Body of pancreas (tissue), 4 donors: ENCODE data around the gene MCAT. TPM values are rescaled to one million over a fixed set of nuclear protein-coding genes. Genes with fewer than 3 reads are reported as not detected.

Experiments used
- ATAC-seq: fragments of 150-250 bp; one replicate; pipeline ENCODE4 v1.9.1; 2016
- DNase-seq, 4 donors: peaks; one replicate each; pipeline ENCODE4 v3.0.0-alpha.2; 2019
- H3K27ac ChIP-seq, 4 donors: fragments of 200-600 bp; sonication (generic); 1 replicate in 3 of 4; 2 replicates in 1 of 4; pipeline versions ENCODE4 v1.5.1 to v1.6.1; 2016 to 2019; ENCODE audit warnings: mild to moderate bottlenecking in 1 of 4, mixed read lengths in 1 of 4, moderate library complexity in 1 of 4
- H3K27me3 ChIP-seq, 2 donors: fragments of 200-600 bp; sonication (generic); one replicate each; pipeline ENCODE4 v1.6.0; 2016; ENCODE audit warnings: mild to moderate bottlenecking in 1 of 2
- H3K36me3 ChIP-seq, 2 donors: fragments of 200-600 bp; sonication (generic); replicated peaks in 1 of 2; 2 replicates each; pipeline ENCODE4 v1.5.1; 2016; ENCODE audit warnings: low read depth in 2 of 2; ENCODE audit not compliant: insufficient read depth in 1 of 2
- H3K4me1 ChIP-seq: fragments of 200-600 bp; sonication (generic); one replicate; pipeline ENCODE4 v1.6.0; 2016
- H3K4me3 ChIP-seq, 2 donors: fragments of 200-600 bp; sonication (generic); 1 replicate in 1 of 2; 2 replicates in 1 of 2; pipeline ENCODE4 v1.5.1; 2016 to 2019
- H3K9me3 ChIP-seq, 3 donors: fragments of 200-600 bp; sonication (generic); 1 replicate in 2 of 3; 2 replicates in 1 of 3; pipeline ENCODE4 v1.5.1; 2016
- CTCF ChIP-seq, 7 experiments: fragments of 450-650 bp in 4 of 7; fragments of 200-600 bp in 3 of 7; sonication (generic) in 3 of 7; IDR thresholded peaks; one replicate each; pipeline ENCODE4 v1.5.1; 2016 to 2019; ENCODE audit warnings: antibody characterized with exemption in 7 of 7
- POLR2A ChIP-seq, 3 donors: fragments of 450-650 bp; IDR thresholded peaks; one replicate each; pipeline ENCODE4 v1.6.1; 2016; ENCODE audit warnings: antibody characterized with exemption in 3 of 3, mild to moderate bottlenecking in 2 of 3
- WGBS, 2 donors: methylation state at CpG; one replicate each; pipeline ENCODE4 v1.1.5; 2017; 5-methylcytosine and 5-hydroxymethylcytosine counted together
- intact Hi-C: fragments of 100-400 bp; cut with DNase I; formaldehyde crosslinking; loops from one replicate; pipeline ENCODE4 v1.15.1; 2023
- total RNA-seq, 2 donors: library from RNA; depleted of rRNA; stranded (reverse); fragments of >200 nt; gene quantifications; one replicate each; pipeline ENCODE4 v1.1.0, GENCODE V29; 2016

Gene MCAT
- total RNA-seq, 2 donors from 2014 or later = 28.8 to 50.8 TPM

- Histone ChIP-seq H3K4me3 (no peak overlapping the region), H3K9me3 (no peaks in the 10 kb centered on the region), H3K27me3 (no peaks in the 10 kb centered on the region), H3K27ac (no peak overlapping the region), H3K36me3 (peaks cover 3 to 18% of the 10 kb centered on the region in 2 donors), H3K4me1 (peaks cover 3% of the 10 kb centered on the region)
- intact Hi-C loops = no loop called here
- 46 to 61% methylated on average over 9 of the region's 9 CpGs for WGBS, 2 donors
- DNase-seq (peak in 2 of 4 donors; percentile 32 to 52), ATAC-seq (no peak)
- TF ChIP-seq CTCF (IDR thresholded peaks at IDR 0.05) = peak; percentile 27 to 46 (median 35)
- TF ChIP-seq POLR2A (IDR thresholded peaks at IDR 0.05) = no peak
Observed at GRCh38 chr22:43136255-43136654, 6.9 kb downstream of the MCAT start.

- no peaks in the 10 kb centered on the region for H3K4me1 ChIP-seq
- no peaks in the 10 kb centered on the region for H3K27me3 ChIP-seq
- H3K36me3 ChIP-seq = peaks cover 3 to 18% of the 10 kb centered on the region in 2 donors
- intact Hi-C loops = no loop called here
- H3K27ac ChIP-seq = no peak overlapping the region
- ATAC-seq = no peak
- DNase-seq = no peak
- no peak overlapping the region for H3K4me3 ChIP-seq
- no peaks in the 10 kb centered on the region for H3K9me3 ChIP-seq
- 86 to 95% methylated on average over 5 of the region's 5 CpGs for WGBS, 2 donors
- TF ChIP-seq POLR2A (IDR thresholded peaks at IDR 0.05) (no peak), CTCF (IDR thresholded peaks at IDR 0.05) (no peak)
Observed at GRCh38 chr22:43135565-43135964, 7.6 kb downstream of the MCAT start.

GRCh38 chr22:43134553-43134952 lies 8.6 kb downstream of the MCAT start:
- no peaks in the 10 kb centered on the region for H3K27me3 ChIP-seq
- peaks cover 5% of the 10 kb centered on the region for H3K4me1 ChIP-seq
- WGBS, 2 donors = 93% methylated on average over 4 of the region's 4 CpGs; no CpG with 5 or more reads in 1 of the 2 donors
- no peak overlapping the region for H3K27ac ChIP-seq
- TF ChIP-seq POLR2A (IDR thresholded peaks at IDR 0.05) = no peak
- TF ChIP-seq CTCF (IDR thresholded peaks at IDR 0.05) = no peak
- ATAC-seq (no peak), DNase-seq (no peak)
- no peak overlapping the region for H3K4me3 ChIP-seq
- H3K36me3 ChIP-seq = peaks cover 3 to 18% of the 10 kb centered on the region in 2 donors
- intact Hi-C loops = no loop called here
- no peaks in the 10 kb centered on the region for H3K9me3 ChIP-seq

- TF ChIP-seq POLR2A (IDR thresholded peaks at IDR 0.05) = no peak
- TF ChIP-seq CTCF (IDR thresholded peaks at IDR 0.05) = no peak
- DNase-seq = no peak
- Histone ChIP-seq H3K27me3 (no peaks in the 10 kb centered on the region), H3K4me3 (no peak overlapping the region), H3K9me3 (no peaks in the 10 kb centered on the region), H3K36me3 (peaks cover 3 to 18% of the 10 kb centered on the region in 2 donors), H3K4me1 (peaks cover 16% of the 10 kb centered on the region), H3K27ac (no peak overlapping the region)
- intact Hi-C loops = no loop called here
- ATAC-seq = no peak
- 75 to 81% methylated on average over 4 to 9 of the region's 9 CpGs for WGBS, 2 donors
Observed at GRCh38 chr22:43133401-43133800, 9.8 kb downstream of the MCAT start.

DNA sequence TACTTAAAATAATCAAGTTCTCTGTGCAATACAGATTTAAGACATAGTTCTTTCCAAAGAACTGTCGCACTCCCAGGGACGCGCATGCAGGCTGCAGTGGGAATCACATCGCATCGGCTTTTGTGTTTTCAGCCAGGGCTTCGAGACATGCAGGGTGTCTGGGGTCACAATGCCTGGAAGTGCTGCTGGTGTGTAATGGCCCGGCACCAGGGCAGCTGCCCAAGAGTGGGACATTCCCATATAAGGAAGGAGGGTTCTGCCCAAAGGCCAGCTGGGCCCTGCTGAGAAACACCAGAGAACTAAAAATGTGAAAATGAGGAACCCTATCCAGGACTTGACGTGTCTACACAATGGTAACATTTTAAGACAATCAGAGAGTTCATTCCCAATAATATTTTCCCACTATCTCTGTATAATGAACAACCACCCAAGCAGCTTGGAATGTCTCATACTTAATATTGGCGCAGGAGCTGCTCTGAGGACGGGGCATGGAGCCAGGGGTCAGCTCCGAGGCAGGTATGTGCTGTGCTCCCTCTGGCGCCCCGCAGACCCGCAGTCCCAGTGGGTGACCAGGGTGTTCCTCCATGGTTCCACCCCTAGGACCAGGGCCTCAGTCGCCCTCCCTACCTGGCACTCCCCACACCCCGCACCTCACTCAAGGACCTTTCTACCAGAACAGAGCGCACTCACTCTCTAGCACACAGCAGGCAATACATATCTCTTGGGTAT lies 11.3 kb downstream of the MCAT start:
- TF ChIP-seq POLR2A (IDR thresholded peaks at IDR 0.05) = no peak
- no peak for TF ChIP-seq CTCF (IDR thresholded peaks at IDR 0.05)
- no peak for DNase-seq
- Histone ChIP-seq H3K36me3 (peaks cover 3 to 16% of the 10 kb centered on the region in 2 donors), H3K4me3 (no peak overlapping the region), H3K4me1 (peaks cover 18% of the 10 kb centered on the region), H3K27ac (no peak overlapping the region), H3K27me3 (no peaks in the 10 kb centered on the region), H3K9me3 (no peaks in the 10 kb centered on the region)
- intact Hi-C loops = no loop called here
- no peak for ATAC-seq
- WGBS, 2 donors = 88% methylated on average over 16 to 17 of the region's 17 CpGs
